D721Med (cell line): ENCODE measurements around the gene ANO3.
"Not testable (repeated sequence)": the region's sequence is repeated elsewhere in the genome, so short reads cannot be mapped to it uniquely, and the experiment has no call there.

ENCODE experiments used
- DNase-seq: peaks from one replicate; pipeline ENCODE4 v3.0.0; 2011; ENCODE audit warnings: low spot score; ENCODE audit not compliant: insufficient read length
- FAIRE-seq: peaks from 2 replicates; lab custom pipeline; 2011; peaks lifted over from hg19 to GRCh38; lab: Jason Lieb, UNC
- TF ChIP-seq, protein P1 (sequence below): IDR thresholded peaks from 2 replicates; pipeline ENCODE4 v1.5.1; 2012; ENCODE audit warnings: mild to moderate bottlenecking, control low read depth; ENCODE audit not compliant: insufficient read depth; ENCODE audit errors: missing control alignments

ANO3 gene

DNA sequence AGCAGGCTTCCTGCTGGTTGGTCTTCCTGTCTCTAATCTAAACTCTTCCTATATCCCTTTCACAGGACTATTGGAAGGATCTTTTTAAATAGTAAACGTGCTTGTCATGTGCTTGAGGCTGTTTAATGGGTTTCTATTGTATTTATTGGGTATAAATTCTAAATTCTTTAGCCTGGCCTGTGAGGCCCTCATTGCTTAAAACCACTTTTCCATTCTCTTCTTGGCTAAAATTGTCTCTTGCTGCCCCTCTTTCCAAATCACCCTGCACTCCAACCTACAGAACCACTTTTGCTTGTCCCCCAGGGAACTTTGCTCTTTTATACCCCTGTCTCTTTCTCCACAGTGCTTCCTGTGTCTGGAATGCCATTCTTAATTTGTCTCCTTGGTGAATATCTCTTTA lies 286.5 kb downstream of the ANO3 start:
- FAIRE-seq (no peak), DNase-seq (no peak)
- TF ChIP-seq, protein P1, sequence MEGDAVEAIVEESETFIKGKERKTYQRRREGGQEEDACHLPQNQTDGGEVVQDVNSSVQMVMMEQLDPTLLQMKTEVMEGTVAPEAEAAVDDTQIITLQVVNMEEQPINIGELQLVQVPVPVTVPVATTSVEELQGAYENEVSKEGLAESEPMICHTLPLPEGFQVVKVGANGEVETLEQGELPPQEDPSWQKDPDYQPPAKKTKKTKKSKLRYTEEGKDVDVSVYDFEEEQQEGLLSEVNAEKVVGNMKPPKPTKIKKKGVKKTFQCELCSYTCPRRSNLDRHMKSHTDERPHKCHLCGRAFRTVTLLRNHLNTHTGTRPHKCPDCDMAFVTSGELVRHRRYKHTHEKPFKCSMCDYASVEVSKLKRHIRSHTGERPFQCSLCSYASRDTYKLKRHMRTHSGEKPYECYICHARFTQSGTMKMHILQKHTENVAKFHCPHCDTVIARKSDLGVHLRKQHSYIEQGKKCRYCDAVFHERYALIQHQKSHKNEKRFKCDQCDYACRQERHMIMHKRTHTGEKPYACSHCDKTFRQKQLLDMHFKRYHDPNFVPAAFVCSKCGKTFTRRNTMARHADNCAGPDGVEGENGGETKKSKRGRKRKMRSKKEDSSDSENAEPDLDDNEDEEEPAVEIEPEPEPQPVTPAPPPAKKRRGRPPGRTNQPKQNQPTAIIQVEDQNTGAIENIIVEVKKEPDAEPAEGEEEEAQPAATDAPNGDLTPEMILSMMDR: no peak

DNA sequence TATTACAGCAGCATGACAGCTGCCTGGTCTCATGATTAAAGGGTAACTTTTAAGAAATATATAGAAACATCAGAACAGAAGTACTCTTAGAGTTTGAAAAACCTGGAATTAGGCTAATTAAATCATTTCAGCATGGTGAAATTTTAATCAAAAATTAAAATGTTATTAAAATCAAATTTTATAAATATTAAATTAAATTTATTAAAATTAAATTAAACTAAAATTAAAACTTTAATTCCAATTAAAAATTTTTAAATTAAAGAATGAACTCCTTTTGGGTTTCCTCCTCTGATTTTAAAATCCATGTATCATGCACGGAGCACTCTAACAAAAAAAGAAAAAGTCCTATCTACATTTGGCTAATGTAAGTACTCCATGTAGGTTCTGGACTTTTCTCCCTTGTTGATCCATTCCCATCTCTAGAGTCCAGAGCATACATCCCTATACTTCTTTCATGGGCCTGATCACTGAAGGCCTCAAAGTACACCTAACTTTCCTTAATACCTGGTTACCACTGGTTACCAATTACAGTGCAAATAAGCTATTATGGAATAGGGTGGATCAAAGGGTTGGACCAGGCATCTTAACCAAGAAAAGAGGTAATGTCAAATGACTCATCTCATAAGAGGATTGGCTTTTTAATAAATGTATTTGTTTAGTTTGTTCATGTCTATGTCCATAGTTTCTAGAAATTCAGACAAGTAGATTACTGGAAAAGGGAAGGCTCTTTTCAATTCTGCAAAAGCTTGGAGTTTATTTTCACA lies 288.5 kb downstream of the ANO3 start:
- DNase-seq: no peak
- FAIRE-seq: no peak
- TF ChIP-seq, protein P1: no peak

DNA sequence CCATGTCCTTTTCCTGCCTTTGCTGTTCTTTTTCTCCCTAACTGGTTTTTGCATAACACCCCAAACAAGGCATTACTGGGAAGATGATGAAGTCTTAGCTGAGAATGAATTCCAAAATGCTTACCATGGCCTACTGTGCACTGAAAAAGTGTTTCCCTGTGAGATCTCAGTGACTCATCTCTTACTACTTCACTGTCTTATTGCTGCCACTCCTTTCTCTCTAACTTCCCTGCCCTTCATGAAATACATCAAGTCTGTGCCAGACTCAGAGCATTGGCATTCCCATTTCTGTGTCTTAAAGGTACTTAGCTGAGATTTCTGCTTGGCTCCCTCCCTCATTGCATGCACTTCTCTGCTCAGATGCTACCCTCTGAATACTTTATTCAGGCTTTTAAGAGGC lies 289.2 kb downstream of the ANO3 start:
- FAIRE-seq: no peak
- TF ChIP-seq, protein P1: no peak
- DNase-seq: no peak

- TF ChIP-seq, protein P1: no peak
- DNase-seq (no peak), FAIRE-seq (no peak)
These were observed 290.3 kb downstream of the ANO3 start for GRCh38 chr11:26622181-26622580.

DNA sequence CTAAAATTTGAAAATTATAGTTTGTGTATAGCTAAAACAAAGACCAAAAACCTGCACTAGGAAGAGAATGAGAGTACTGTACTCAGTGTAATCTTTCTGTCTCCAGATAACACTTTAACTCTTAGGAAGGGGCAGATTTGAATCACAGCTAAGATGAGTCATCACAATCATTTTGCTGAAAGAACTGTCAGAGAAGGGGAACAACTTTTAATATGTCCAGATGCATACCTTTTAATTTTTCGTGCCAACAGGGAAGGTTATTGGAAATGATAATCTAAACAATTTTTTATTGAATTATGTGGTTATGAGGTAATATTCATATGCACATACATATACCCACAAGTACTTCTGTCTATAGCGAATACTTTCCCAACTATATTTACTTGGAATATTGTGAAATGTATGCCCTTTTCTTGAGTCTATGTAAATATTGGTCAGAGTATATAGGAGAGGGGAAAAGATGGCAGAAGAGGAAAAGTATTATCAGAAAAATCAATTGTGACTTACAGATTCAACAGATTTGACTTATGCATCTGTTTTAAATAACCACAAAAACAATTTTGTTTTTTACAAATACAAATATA lies 291.2 kb downstream of the ANO3 start:
- DNase-seq (no peak), FAIRE-seq (no peak)
- TF ChIP-seq, protein P1: no peak

- FAIRE-seq (no peak), DNase-seq (no peak)
- TF ChIP-seq, protein P1: no peak
These were observed 294.4 kb downstream of the ANO3 start for GRCh38 chr11:26626346-26626745.

DNA sequence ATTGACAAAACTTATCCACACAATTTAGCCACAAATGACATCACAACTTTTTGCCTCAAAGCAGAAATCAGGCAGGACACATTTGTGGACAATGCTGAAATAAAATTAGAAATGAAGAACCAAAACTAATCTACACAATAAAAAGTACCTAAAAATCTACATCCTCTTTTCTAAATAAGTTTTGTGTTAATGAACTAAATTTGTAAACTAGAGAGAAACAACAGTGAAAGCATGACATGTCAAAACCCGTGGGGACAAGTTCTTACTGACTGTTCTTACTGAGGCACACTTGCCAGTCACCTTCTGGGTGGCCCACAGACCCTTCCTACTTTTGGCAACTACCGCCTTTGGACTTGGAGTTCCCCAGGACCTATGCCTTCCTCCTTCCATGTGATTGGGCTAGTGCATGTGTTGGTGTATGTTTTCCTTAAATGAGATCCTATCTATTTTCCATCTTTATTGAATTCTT lies 300.8 kb downstream of the ANO3 start:
- FAIRE-seq (no peak), DNase-seq (no peak)
- TF ChIP-seq, protein P1: no peak

DNA sequence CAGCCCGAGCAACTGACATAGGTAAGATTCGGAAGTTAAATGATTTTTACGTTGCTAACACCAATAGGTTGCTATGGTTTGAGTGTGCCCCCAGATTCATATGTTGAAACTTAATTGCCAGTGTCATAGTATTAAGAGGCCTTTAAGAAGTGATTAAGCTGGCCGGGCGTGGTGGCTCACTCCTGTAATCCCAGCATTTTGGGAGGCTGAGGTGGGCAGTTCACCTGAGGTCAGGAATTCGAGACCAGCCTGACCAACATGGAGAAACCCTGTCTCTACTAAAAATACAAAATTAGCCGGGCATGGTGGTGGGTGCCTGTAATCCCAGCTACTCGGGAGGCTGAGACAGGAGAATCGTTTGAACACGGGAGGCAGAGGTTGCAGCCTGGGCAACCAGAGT lies 311.4 kb downstream of the ANO3 start:
- FAIRE-seq, DNase-seq: not testable (repeated sequence)
